A673 (cell line): ENCODE measurements around the gene EEF1AKMT3. TPM values are rescaled to one million over a fixed set of nuclear protein-coding genes. Genes with fewer than 3 reads are reported as not detected.

Source experiments
- BruUV-seq: library from RNA; stranded (reverse); fragments of 400-500 nt; replicated peaks from 2 replicates; lab custom pipeline; 2021; lab: Mats Ljungman, UMichigan
- CTCF ChIA-PET: fragments of 300-600 bp; sonication (Branson Sonifier 250); formaldehyde crosslinking; loops from one replicate; lab custom pipeline; 2022; ENCODE audit warnings: antibody characterized with exemption; lab: Charles Lee
- POLR2A ChIA-PET: fragments of 300-600 bp; sonication (Branson Sonifier 250); formaldehyde crosslinking; loops from one replicate; lab custom pipeline; 2022; ENCODE audit warnings: antibody characterized with exemption; ENCODE audit not compliant: low non-redundant PET; lab: Charles Lee
- DNase-seq: peaks from one replicate; pipeline ENCODE4 v3.0.0-alpha.2; 2015; ENCODE audit warnings: low spot score
- H3K27ac ChIP-seq: fragments of 200-600 bp; sonication (generic); 2 replicates; pipeline ENCODE4 v1.5.1; 2016; ENCODE audit warnings: mixed run types, low read depth, mild to moderate bottlenecking, mixed read lengths, antibody characterized with exemption, low read length; ENCODE audit not compliant: poor library complexity, severe bottlenecking
- H3K27me3 ChIP-seq: fragments of 200-600 bp; sonication (generic); replicated peaks from 2 replicates; pipeline ENCODE4 v1.6.1; 2017; ENCODE audit warnings: mixed run types, low read depth, mild to moderate bottlenecking, mixed read lengths, antibody characterized with exemption, low read length; ENCODE audit not compliant: insufficient read depth, poor library complexity
- H3K36me3 ChIP-seq: fragments of 200-600 bp; sonication (generic); 2 replicates; pipeline ENCODE4 v1.6.1; 2016; ENCODE audit warnings: mixed run types, mild to moderate bottlenecking, mixed read lengths, antibody characterized with exemption, low read length; ENCODE audit not compliant: insufficient read depth, poor library complexity, severe bottlenecking
- H3K4me1 ChIP-seq: fragments of 200-600 bp; sonication (generic); 2 replicates; pipeline ENCODE4 v1.6.1; 2017; ENCODE audit warnings: mixed run types, mild to moderate bottlenecking, mixed read lengths, antibody characterized with exemption, low read length; ENCODE audit not compliant: insufficient read depth, poor library complexity, severe bottlenecking
- H3K4me3 ChIP-seq: fragments of 200-600 bp; sonication (generic); 2 replicates; pipeline ENCODE4 v1.5.1; 2016; ENCODE audit warnings: low read depth, mixed run types, mild to moderate bottlenecking, mixed read lengths, low read length; ENCODE audit not compliant: poor library complexity, severe bottlenecking
- H3K9me3 ChIP-seq: fragments of 200-600 bp; sonication (generic); 2 replicates; pipeline ENCODE4 v1.6.1; 2016; ENCODE audit warnings: mixed run types, low read depth, mild to moderate bottlenecking, mixed read lengths, antibody characterized with exemption, low read length; ENCODE audit not compliant: poor library complexity, severe bottlenecking
- CTCF ChIP-seq: fragments of 300-800, 200-600 bp; sonication (generic); conservative IDR thresholded peaks from 2 replicates; pipeline ENCODE4 v1.5.1; 2017; ENCODE audit warnings: low read depth, mild to moderate bottlenecking, antibody characterized with exemption, low read length, moderate library complexity, mixed read lengths
- EZH2 ChIP-seq: fragments of 200-600 bp; sonication (generic); IDR thresholded peaks from 2 replicates; pipeline ENCODE4 v1.6.1; 2017; ENCODE audit warnings: borderline replicate concordance, low read depth, mild to moderate bottlenecking, mixed read lengths, antibody characterized with exemption, low read length; ENCODE audit not compliant: poor library complexity, severe bottlenecking
- intact Hi-C: fragments of 100-400 bp; cut with micrococcal nuclease; formaldehyde crosslinking; loops from one replicate; pipeline ENCODE4 v1.10.0; 2022; ENCODE audit not compliant: unreplicated experiment
- total RNA-seq: library from RNA; stranded (reverse); gene quantifications from 2 replicates; pipeline ENCODE4 v1.2.3, GENCODE V29; 2021

Gene EEF1AKMT3
- total RNA-seq, 1 experiment from 2014 or later = 5.3 TPM

GRCh38 chr12:57761391-57761998, 10.9 kb upstream of the EEF1AKMT3 start:
- peaks cover 6% of the 10 kb centered on the region for H3K36me3 ChIP-seq
- BruUV-seq = no TSS peak
- intact Hi-C loops = no loop called here
- no peak for TF ChIP-seq CTCF
- TF ChIP-seq EZH2 = no peak
- POLR2A ChIA-PET = no interaction called here
- peaks cover 20% of the 10 kb centered on the region for H3K4me1 ChIP-seq
- no peak overlapping the region for H3K27ac ChIP-seq
- H3K4me3 ChIP-seq = no peak overlapping the region
- peaks cover 27% of the 10 kb centered on the region for H3K27me3 ChIP-seq
- H3K9me3 ChIP-seq = no peaks in the 10 kb centered on the region
- DNase-seq = no peak
- CTCF ChIA-PET = no interaction called here

- ChIA-PET CTCF (no interaction called here), POLR2A (no interaction called here)
- DNase-seq = no peak
- no peaks in the 10 kb centered on the region for H3K9me3 ChIP-seq
- TF ChIP-seq EZH2 = no peak
- no peak for TF ChIP-seq CTCF
- peaks cover 28% of the 10 kb centered on the region for H3K4me1 ChIP-seq
- no peak overlapping the region for H3K27ac ChIP-seq
- peaks cover 6% of the 10 kb centered on the region for H3K36me3 ChIP-seq
- BruUV-seq = no TSS peak
- intact Hi-C loops = no loop called here
- H3K4me3 ChIP-seq = no peak overlapping the region
- H3K27me3 ChIP-seq = peaks cover 30% of the 10 kb centered on the region
These were observed 10.0 kb upstream of the EEF1AKMT3 start for GRCh38 chr12:57762463-57762862.

GRCh38 chr12:57763881-57764661, 8.3 kb upstream of the EEF1AKMT3 start:
- peaks cover 2% of the 10 kb centered on the region for H3K36me3 ChIP-seq
- POLR2A ChIA-PET = interaction anchor here (0.6 kb wide), 1 partner anchor 23 kb away, joined by 3 read pairs; no protein-coding TSS in a partner anchor
- no peak overlapping the region for H3K4me3 ChIP-seq
- no TSS peak for BruUV-seq
- TF ChIP-seq EZH2 (no peak), CTCF (no peak)
- intact Hi-C loops = no loop called here
- DNase-seq = no peak
- H3K27me3 ChIP-seq = peaks cover 30% of the 10 kb centered on the region
- H3K4me1 ChIP-seq = peaks cover 31% of the 10 kb centered on the region
- no peaks in the 10 kb centered on the region for H3K9me3 ChIP-seq
- CTCF ChIA-PET = no interaction called here
- no peak overlapping the region for H3K27ac ChIP-seq
